DMS 273 (cell line): ENCODE measurements around the gene TTC16.
A peak's percentile ranks its signal among the peaks of the same experiment; 100 is the strongest.

Experiments used
- DNase-seq: peaks from one replicate; lab custom pipeline; 2025; ENCODE audit not compliant: unreplicated experiment; lab: John Stamatoyannopoulos, UW

The TTC16 gene

GRCh38 chr9:127715470-127716337, at the start of gene TTC16, which contains the start of gene PTRH1:
Gene TTC16, plus strand, starts transcription at chr9:127716079. Its CDS starts 67 bp downstream, at chr9:127716146.
Gene PTRH1, minus strand, starts transcription at chr9:127715663. Its CDS starts 24 bp downstream, at chr9:127715639.
- DNase-seq: peak; percentile 98

- DNase-seq: no peak
Measured at GRCh38 chr9:127667127-127667844, 48.6 kb upstream of the TTC16 start.

- no peak for DNase-seq
Measured at GRCh38 chr9:127667906-127668305, 48.0 kb upstream of the TTC16 start.

- DNase-seq: no peak
Measured at GRCh38 chr9:127673234-127673633, 42.6 kb upstream of the TTC16 start.

- DNase-seq: no peak
Measured at GRCh38 chr9:127676638-127677037, 39.2 kb upstream of the TTC16 start.

GRCh38 chr9:127679506-127679905, 36.4 kb upstream of the TTC16 start:
- DNase-seq: no peak

GRCh38 chr9:127680226-127680625, 35.7 kb upstream of the TTC16 start:
- DNase-seq: no peak

GRCh38 chr9:127680846-127681245, 35.0 kb upstream of the TTC16 start:
- DNase-seq: no peak

GRCh38 chr9:127682351-127683136, 33.3 kb upstream of the TTC16 start:
- DNase-seq: no peak

- no peak for DNase-seq
Measured at GRCh38 chr9:127683723-127684122, 32.2 kb upstream of the TTC16 start.

GRCh38 chr9:127684576-127684975, 31.3 kb upstream of the TTC16 start:
- DNase-seq: no peak

GRCh38 chr9:127686461-127687393, 29.2 kb upstream of the TTC16 start:
- no peak for DNase-seq

- DNase-seq: no peak
Measured at GRCh38 chr9:127689329-127690000, 26.4 kb upstream of the TTC16 start.

GRCh38 chr9:127690735-127691134, 25.1 kb upstream of the TTC16 start:
- DNase-seq: no peak

GRCh38 chr9:127692071-127692470, 23.8 kb upstream of the TTC16 start:
- no peak for DNase-seq

- no peak for DNase-seq
Measured at GRCh38 chr9:127693143-127693542, 22.7 kb upstream of the TTC16 start.

- no peak for DNase-seq
Measured at GRCh38 chr9:127693697-127694096, 22.2 kb upstream of the TTC16 start.

- DNase-seq: no peak
Measured at GRCh38 chr9:127694890-127695720, 20.8 kb upstream of the TTC16 start.

- peak; percentile 25 for DNase-seq
Measured at GRCh38 chr9:127697575-127697974, 18.3 kb upstream of the TTC16 start.
